Activated naive CD8-positive, alpha-beta T cell treated with anti-CD3 and anti-CD28 coated beads, Interleukin-2, amount 50 U/mL, for 24 hours (primary cell): ENCODE measurements around the gene INSYN2A.

ENCODE experiments used
- ATAC-seq: fragments of 150-1000 bp; cut with Tn5 transposase; one replicate; pipeline ENCODE4 v1.10.0; 2021
- DNase-seq: peaks from one replicate; pipeline ENCODE4 v3.0.0; 2021
- H3K27ac Mint-ChIP-seq: one replicate; pipeline ENCODE4 v1.8.0; 2021; ENCODE audit warnings: mild to moderate bottlenecking, mixed read lengths
- H3K27me3 Mint-ChIP-seq: one replicate; pipeline ENCODE4 v1.8.0; 2021; ENCODE audit warnings: mixed read lengths
- H3K36me3 Mint-ChIP-seq: one replicate; pipeline ENCODE4 v1.8.0; 2021; ENCODE audit warnings: low read depth, mixed read lengths
- H3K4me1 Mint-ChIP-seq: one replicate; pipeline ENCODE4 v1.8.0; 2021; ENCODE audit warnings: mixed read lengths
- H3K4me3 Mint-ChIP-seq: one replicate; pipeline ENCODE4 v1.8.0; 2021; ENCODE audit warnings: mild to moderate bottlenecking, moderate library complexity, mixed read lengths
- H3K9me3 Mint-ChIP-seq: one replicate; pipeline ENCODE4 v1.8.0; 2021; ENCODE audit warnings: mixed read lengths

Gene INSYN2A, protein sequence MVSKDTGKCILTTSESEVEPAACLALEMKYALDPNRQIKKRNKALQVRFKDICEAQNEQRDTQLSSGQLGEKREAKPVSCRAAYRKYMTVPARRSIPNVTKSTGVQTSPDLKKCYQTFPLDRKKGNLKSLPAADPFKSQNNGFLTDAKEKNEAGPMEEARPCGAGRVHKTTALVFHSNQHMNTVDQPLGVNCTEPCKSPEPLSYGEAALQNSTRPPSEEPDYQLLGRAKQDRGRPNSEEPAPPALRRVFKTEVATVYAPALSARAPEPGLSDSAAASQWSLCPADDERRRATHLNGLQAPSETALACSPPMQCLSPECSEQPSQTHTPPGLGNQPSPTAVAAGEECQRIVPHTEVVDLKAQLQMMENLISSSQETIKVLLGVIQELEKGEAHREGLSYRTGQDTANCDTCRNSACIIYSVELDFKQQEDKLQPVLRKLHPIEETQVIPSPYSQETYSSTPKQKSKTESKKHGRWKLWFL

GRCh38 chr10:127196282-127197153, at the start of gene INSYN2A:
TSS of gene INSYN2A (minus strand) at chr10:127196591. CDS start at chr10:127176395, 20,196 bp downstream.
- Mint-ChIP-seq H3K4me1 (no peaks in the 10 kb centered on the region), H3K27me3 (peaks cover 28% of the 10 kb centered on the region), H3K27ac (no peak within 1 kb of the TSS), H3K9me3 (no peaks in the 10 kb centered on the region), H3K36me3 (no peaks in the 10 kb centered on the region), H3K4me3 (no peak within 1 kb of the TSS)
- ATAC-seq (no peak), DNase-seq (no peak)

GRCh38 chr10:127245456-127245855, 49.1 kb upstream of the INSYN2A start:
- ATAC-seq (no peak), DNase-seq (no peak)
- no peaks in the 10 kb centered on the region for H3K27me3 Mint-ChIP-seq
- H3K9me3 Mint-ChIP-seq, result no peaks in the 10 kb centered on the region
- H3K4me3 Mint-ChIP-seq, result no peak overlapping the region
- no peak overlapping the region for H3K27ac Mint-ChIP-seq
- no peaks in the 10 kb centered on the region for H3K4me1 Mint-ChIP-seq
- H3K36me3 Mint-ChIP-seq, result no peaks in the 10 kb centered on the region

GRCh38 chr10:127243490-127244272, 47.3 kb upstream of the INSYN2A start:
- Mint-ChIP-seq H3K4me3 (no peak overlapping the region), H3K4me1 (no peaks in the 10 kb centered on the region), H3K27me3 (no peaks in the 10 kb centered on the region), H3K36me3 (no peaks in the 10 kb centered on the region), H3K9me3 (no peaks in the 10 kb centered on the region), H3K27ac (no peak overlapping the region)
- DNase-seq (peak; percentile 26), ATAC-seq (no peak)

DNA sequence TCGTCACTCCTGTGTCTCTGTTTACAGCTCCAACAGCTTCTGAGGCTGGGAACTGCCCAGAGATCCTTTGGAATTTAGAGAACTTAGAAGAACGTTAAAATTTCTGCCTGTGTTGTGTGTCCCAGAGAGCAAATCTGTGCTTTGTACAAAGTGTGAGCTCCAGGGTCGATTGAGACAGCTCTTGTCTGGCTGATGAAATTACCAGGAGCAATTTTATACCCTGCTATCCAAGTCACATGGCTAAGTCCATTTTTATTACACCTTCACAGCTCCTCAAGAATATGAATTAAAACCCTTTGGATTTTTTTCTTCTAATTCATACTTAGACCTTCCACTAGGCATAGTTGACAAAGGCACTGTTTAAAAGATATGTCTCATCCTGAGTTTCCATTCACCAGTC, 46.5 kb upstream of the INSYN2A start:
- no peaks in the 10 kb centered on the region for H3K36me3 Mint-ChIP-seq
- no peak for ATAC-seq
- no peak for DNase-seq
- H3K9me3 Mint-ChIP-seq, result no peaks in the 10 kb centered on the region
- no peak overlapping the region for H3K27ac Mint-ChIP-seq
- H3K4me1 Mint-ChIP-seq, result no peaks in the 10 kb centered on the region
- H3K27me3 Mint-ChIP-seq, result no peaks in the 10 kb centered on the region
- no peak overlapping the region for H3K4me3 Mint-ChIP-seq

- no peaks in the 10 kb centered on the region for H3K36me3 Mint-ChIP-seq
- H3K9me3 Mint-ChIP-seq, result no peaks in the 10 kb centered on the region
- DNase-seq, result no peak
- no peak for ATAC-seq
- H3K4me1 Mint-ChIP-seq, result no peaks in the 10 kb centered on the region
- no peaks in the 10 kb centered on the region for H3K27me3 Mint-ChIP-seq
- no peak overlapping the region for H3K27ac Mint-ChIP-seq
- H3K4me3 Mint-ChIP-seq, result no peak overlapping the region
Measured at GRCh38 chr10:127236266-127236665, 39.9 kb upstream of the INSYN2A start.

GRCh38 chr10:127234306-127234800, 38.0 kb upstream of the INSYN2A start:
- Mint-ChIP-seq H3K4me1 (no peaks in the 10 kb centered on the region), H3K27me3 (no peaks in the 10 kb centered on the region), H3K27ac (no peak overlapping the region), H3K4me3 (no peak overlapping the region), H3K36me3 (no peaks in the 10 kb centered on the region), H3K9me3 (no peaks in the 10 kb centered on the region)
- DNase-seq (no peak), ATAC-seq (no peak)

GRCh38 chr10:127228195-127228787, 31.9 kb upstream of the INSYN2A start:
- Mint-ChIP-seq H3K4me3 (no peak overlapping the region), H3K27ac (no peak overlapping the region), H3K4me1 (no peaks in the 10 kb centered on the region), H3K27me3 (no peaks in the 10 kb centered on the region), H3K36me3 (no peaks in the 10 kb centered on the region), H3K9me3 (no peaks in the 10 kb centered on the region)
- DNase-seq, result no peak
- no peak for ATAC-seq

GRCh38 chr10:127227663-127228062, 31.3 kb upstream of the INSYN2A start:
- H3K4me3 Mint-ChIP-seq, result no peak overlapping the region
- H3K27me3 Mint-ChIP-seq, result no peaks in the 10 kb centered on the region
- no peaks in the 10 kb centered on the region for H3K36me3 Mint-ChIP-seq
- ATAC-seq (no peak), DNase-seq (no peak)
- no peak overlapping the region for H3K27ac Mint-ChIP-seq
- H3K4me1 Mint-ChIP-seq, result no peaks in the 10 kb centered on the region
- H3K9me3 Mint-ChIP-seq, result no peaks in the 10 kb centered on the region

GRCh38 chr10:127227027-127227426, 30.6 kb upstream of the INSYN2A start:
- H3K27ac Mint-ChIP-seq, result no peak overlapping the region
- no peaks in the 10 kb centered on the region for H3K36me3 Mint-ChIP-seq
- no peak for ATAC-seq
- no peaks in the 10 kb centered on the region for H3K4me1 Mint-ChIP-seq
- no peaks in the 10 kb centered on the region for H3K27me3 Mint-ChIP-seq
- H3K4me3 Mint-ChIP-seq, result no peak overlapping the region
- no peaks in the 10 kb centered on the region for H3K9me3 Mint-ChIP-seq
- DNase-seq, result no peak

GRCh38 chr10:127221281-127221680, 24.9 kb upstream of the INSYN2A start:
- H3K36me3 Mint-ChIP-seq, result no peaks in the 10 kb centered on the region
- no peak overlapping the region for H3K4me3 Mint-ChIP-seq
- H3K27ac Mint-ChIP-seq, result no peak overlapping the region
- peaks cover 2% of the 10 kb centered on the region for H3K27me3 Mint-ChIP-seq
- peaks cover 3% of the 10 kb centered on the region for H3K9me3 Mint-ChIP-seq
- H3K4me1 Mint-ChIP-seq, result no peaks in the 10 kb centered on the region
- no peak for ATAC-seq
- DNase-seq, result no peak

DNA sequence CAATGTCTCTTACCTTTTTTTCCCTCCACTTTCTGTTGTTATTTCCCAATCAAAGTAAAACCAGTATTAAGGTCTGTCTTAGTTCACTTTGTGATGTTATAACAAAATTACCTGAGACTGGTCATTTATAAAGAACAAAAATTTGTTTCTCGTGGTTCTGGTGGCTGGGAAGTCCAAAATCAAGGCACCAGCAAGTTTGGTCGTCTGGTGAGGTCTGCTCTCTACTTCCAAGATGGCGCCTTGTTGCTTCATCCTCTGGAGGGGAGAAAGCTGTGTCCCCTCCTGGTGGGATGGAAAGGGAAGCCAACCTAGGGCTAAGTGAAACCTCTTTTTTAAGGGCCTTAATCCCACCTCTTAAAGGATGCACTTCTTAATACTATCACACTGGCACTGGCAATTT, 22.3 kb upstream of the INSYN2A start:
- no peak overlapping the region for H3K4me3 Mint-ChIP-seq
- no peaks in the 10 kb centered on the region for H3K36me3 Mint-ChIP-seq

GRCh38 chr10:127216786-127217185, 20.4 kb upstream of the INSYN2A start:
- Mint-ChIP-seq H3K36me3 (no peaks in the 10 kb centered on the region), H3K9me3 (peaks cover 3% of the 10 kb centered on the region), H3K27me3 (peaks cover 2% of the 10 kb centered on the region), H3K27ac (no peak overlapping the region), H3K4me3 (no peak overlapping the region), H3K4me1 (no peaks in the 10 kb centered on the region)
- ATAC-seq, result no peak
- DNase-seq, result no peak

More for the DNA sequence above, 22.3 kb upstream of the INSYN2A start:
- no peak overlapping the region for H3K27ac Mint-ChIP-seq
- H3K4me1 Mint-ChIP-seq, result no peaks in the 10 kb centered on the region
- H3K27me3 Mint-ChIP-seq, result peaks cover 2% of the 10 kb centered on the region
- DNase-seq (no peak), ATAC-seq (no peak)
- H3K9me3 Mint-ChIP-seq, result peaks cover 3% of the 10 kb centered on the region

GRCh38 chr10:127216274-127216673, 19.9 kb upstream of the INSYN2A start:
- no peaks in the 10 kb centered on the region for H3K36me3 Mint-ChIP-seq
- no peak overlapping the region for H3K27ac Mint-ChIP-seq
- ATAC-seq (no peak), DNase-seq (no peak)
- no peak overlapping the region for H3K4me3 Mint-ChIP-seq
- H3K9me3 Mint-ChIP-seq, result peaks cover 3% of the 10 kb centered on the region
- H3K27me3 Mint-ChIP-seq, result peaks cover 2% of the 10 kb centered on the region
- H3K4me1 Mint-ChIP-seq, result no peaks in the 10 kb centered on the region

- H3K4me1 Mint-ChIP-seq, result no peaks in the 10 kb centered on the region
- ATAC-seq (no peak), DNase-seq (no peak)
- H3K27ac Mint-ChIP-seq, result no peak overlapping the region
- no peaks in the 10 kb centered on the region for H3K36me3 Mint-ChIP-seq
- peaks cover 3% of the 10 kb centered on the region for H3K9me3 Mint-ChIP-seq
- H3K27me3 Mint-ChIP-seq, result peaks cover 2% of the 10 kb centered on the region
- no peak overlapping the region for H3K4me3 Mint-ChIP-seq
Measured at GRCh38 chr10:127215866-127216265, 19.5 kb upstream of the INSYN2A start.
